H1 (cell line): ENCODE data around the gene RANBP17.

ENCODE experiments used
- EGR1 ChIP-seq: IDR thresholded peaks from 2 replicates; pipeline ENCODE4 v1.6.1; 2011; ENCODE audit warnings: low read depth, low read length, borderline replicate concordance
- NRF1 ChIP-seq: IDR thresholded peaks from 2 replicates; pipeline ENCODE4 v1.6.1; 2011; ENCODE audit warnings: mild to moderate bottlenecking, low read depth, low read length, improper control_type of control experiment
- POLR2AphosphoS5 ChIP-seq: IDR thresholded peaks from 2 replicates; pipeline ENCODE4 v1.6.1; 2011; ENCODE audit warnings: low read depth, low read length
- SIRT6 ChIP-seq: IDR thresholded peaks from one replicate; pipeline ENCODE4 v1.7.1; 2012; ENCODE audit warnings: low read length, inconsistent platforms
- SUZ12 ChIP-seq: fragments of 200-600 bp; sonication (generic); IDR thresholded peaks from 2 replicates; pipeline ENCODE4 v1.6.1; 2012; ENCODE audit warnings: mild to moderate bottlenecking, inconsistent platforms, low read length, moderate library complexity, mixed read lengths
- TCF12 ChIP-seq: IDR thresholded peaks from 2 replicates; pipeline ENCODE4 v1.6.1; 2011; ENCODE audit warnings: low read depth, mild to moderate bottlenecking, low read length
- TEAD4 ChIP-seq: IDR thresholded peaks from 2 replicates; pipeline ENCODE4 v1.6.1; 2012; ENCODE audit warnings: low read depth, low read length, inconsistent platforms, mixed read lengths
- YY1 ChIP-seq: IDR thresholded peaks from 2 replicates; pipeline ENCODE4 v1.6.1; 2011; ENCODE audit warnings: low read depth, mild to moderate bottlenecking, low read length
- TF ChIP-seq, protein P1 (sequence below), 3 experiments: IDR thresholded peaks; 1 replicate in 2 of 3; 2 replicates in 1 of 3; pipeline versions ENCODE4 v1.5.1 to v1.6.1; 2011; ENCODE audit warnings: low read length in 3 of 3, mild to moderate bottlenecking in 3 of 3, inconsistent platforms in 2 of 3, low read depth in 1 of 3, moderate library complexity in 1 of 3; ENCODE audit not compliant: insufficient read depth in 1 of 3; ENCODE audit errors: control extremely low read depth in 1 of 3

DNA sequence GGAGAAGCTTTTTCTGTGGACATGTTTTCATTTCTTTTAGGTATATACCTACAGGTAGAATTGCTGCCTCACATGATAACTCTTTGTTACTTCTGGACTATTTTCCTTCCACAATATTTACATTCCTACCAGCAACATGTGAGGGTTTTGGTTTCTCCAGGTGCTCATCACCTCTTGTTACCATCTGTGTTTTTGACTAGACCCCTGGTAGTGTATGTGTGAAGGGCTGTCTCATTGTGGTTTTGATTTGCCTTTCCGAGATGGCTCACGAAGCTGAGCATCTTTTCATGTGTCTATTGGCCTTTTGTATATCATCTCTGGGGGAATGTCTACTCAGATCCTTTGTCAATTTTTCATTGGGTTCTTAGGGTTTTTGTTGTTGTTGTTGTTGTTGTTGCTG lies 17.2 kb upstream of the RANBP17 start:
- TF ChIP-seq, protein P1, sequence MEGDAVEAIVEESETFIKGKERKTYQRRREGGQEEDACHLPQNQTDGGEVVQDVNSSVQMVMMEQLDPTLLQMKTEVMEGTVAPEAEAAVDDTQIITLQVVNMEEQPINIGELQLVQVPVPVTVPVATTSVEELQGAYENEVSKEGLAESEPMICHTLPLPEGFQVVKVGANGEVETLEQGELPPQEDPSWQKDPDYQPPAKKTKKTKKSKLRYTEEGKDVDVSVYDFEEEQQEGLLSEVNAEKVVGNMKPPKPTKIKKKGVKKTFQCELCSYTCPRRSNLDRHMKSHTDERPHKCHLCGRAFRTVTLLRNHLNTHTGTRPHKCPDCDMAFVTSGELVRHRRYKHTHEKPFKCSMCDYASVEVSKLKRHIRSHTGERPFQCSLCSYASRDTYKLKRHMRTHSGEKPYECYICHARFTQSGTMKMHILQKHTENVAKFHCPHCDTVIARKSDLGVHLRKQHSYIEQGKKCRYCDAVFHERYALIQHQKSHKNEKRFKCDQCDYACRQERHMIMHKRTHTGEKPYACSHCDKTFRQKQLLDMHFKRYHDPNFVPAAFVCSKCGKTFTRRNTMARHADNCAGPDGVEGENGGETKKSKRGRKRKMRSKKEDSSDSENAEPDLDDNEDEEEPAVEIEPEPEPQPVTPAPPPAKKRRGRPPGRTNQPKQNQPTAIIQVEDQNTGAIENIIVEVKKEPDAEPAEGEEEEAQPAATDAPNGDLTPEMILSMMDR (IDR thresholded peaks at IDR 0.05; ENCODE audit: control extremely low read depth in 1 of 3, insufficient read depth in 1 of 3, low read depth in 1 of 3, low read length in 3 of 3) = no peak
- TF ChIP-seq POLR2AphosphoS5 (no peak), SUZ12 (no peak), EGR1 (no peak), NRF1 (no peak), SIRT6 (no peak), TCF12 (no peak), YY1 (no peak), TEAD4 (no peak)
